ENCODE measurements around the gene SEMA6D. TPM values are rescaled to one million over a fixed set of nuclear protein-coding genes. Genes with fewer than 3 reads are reported as not detected.

Gene SEMA6D
- total RNA-seq, 1 experiment from 2014 or later = 15.8 TPM

DNA sequence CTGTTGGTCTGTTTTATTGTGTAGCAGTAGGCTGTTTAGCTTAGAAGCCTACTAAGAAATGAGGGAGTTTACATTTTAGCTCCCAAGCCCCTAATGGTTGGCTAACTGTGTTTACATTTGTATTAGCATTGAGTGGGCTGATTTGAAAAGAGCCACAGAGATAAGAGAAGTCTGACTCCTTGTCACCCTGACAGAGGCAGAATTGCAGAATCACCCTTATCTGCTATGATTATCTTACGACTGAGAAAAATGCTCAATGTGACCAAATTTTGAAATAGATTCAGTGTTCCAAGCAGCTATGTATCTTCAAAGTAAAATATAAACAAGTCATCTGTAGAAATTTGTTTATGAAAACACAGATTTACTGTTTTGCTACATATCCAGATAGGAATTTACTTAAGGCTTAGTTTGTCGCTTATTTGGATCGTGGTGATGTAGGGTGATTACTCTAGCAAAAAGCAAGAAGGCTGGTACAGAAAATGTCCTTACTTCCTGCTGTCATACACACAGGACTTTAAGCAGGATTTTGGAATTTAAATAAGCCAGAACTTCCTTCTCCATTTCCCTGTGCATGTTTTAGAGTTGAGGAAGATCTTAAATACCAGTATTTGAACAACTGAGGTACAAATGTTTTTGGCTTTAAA is 19.0 kb downstream of the SEMA6D start:
- H2BK12ac ChIP-seq (ENCODE audit: insufficient read length, low read depth, low read length) = no peak overlapping the region
- H3K36me3 Mint-ChIP-seq (ENCODE audit: insufficient read depth in 1 of 3, low read depth in 3 of 3) = peaks cover 2 to 4% (median 4%) of the 10 kb centered on the region in 3 experiments; a peak in 5 of 7 replicates

More for the DNA sequence above, 19.0 kb downstream of the SEMA6D start:
- H3K23ac ChIP-seq (ENCODE audit: insufficient read length, low read depth, low read length) = no peak overlapping the region
- no peak overlapping the region for H3K56ac ChIP-seq (ENCODE audit: insufficient read length, low read depth, low read length)
- H2AK5ac ChIP-seq (ENCODE audit: insufficient read length, low read length) = no peak overlapping the region
- peak overlapping the region in 2 of 3 experiments; percentile 59 to 83; a peak in 1 of 7 replicates for H3K27ac Mint-ChIP-seq
- H3K4me1 ChIP-seq (ENCODE audit: insufficient read depth, low read length) = no peaks in the 10 kb centered on the region; the same call in 1 of the 2 replicates
- no peak overlapping the region for H2BK20ac ChIP-seq (ENCODE audit: low read depth, low read length, poor library complexity, severe bottlenecking)
- H3K4me1 Mint-ChIP-seq = peaks cover 42 to 63% of the 10 kb centered on the region in 2 experiments
- no peak overlapping the region for H3K9ac ChIP-seq (ENCODE audit: extremely low read depth, insufficient read length, low read length)
- H3K27me3 ChIP-seq (ENCODE audit: insufficient read depth, low read length) = no peaks in the 10 kb centered on the region; the same call in 1 of the 2 replicates
- no CpG with 5 or more reads among the region's 3 CpGs for WGBS (ENCODE audit: extremely low coverage, insufficient read length, low lambda C conversion rate)
- no peak overlapping the region for H3T11ph ChIP-seq (ENCODE audit: low read length)
- no peak overlapping the region for H4K91ac ChIP-seq (ENCODE audit: insufficient read length, low read depth, low read length)
- no peak overlapping the region for H2BK5ac ChIP-seq (ENCODE audit: insufficient read length, low read length)
- H3K18ac ChIP-seq (ENCODE audit: insufficient read length, low read depth, low read length) = no peak overlapping the region
- TF ChIP-seq, protein P1, sequence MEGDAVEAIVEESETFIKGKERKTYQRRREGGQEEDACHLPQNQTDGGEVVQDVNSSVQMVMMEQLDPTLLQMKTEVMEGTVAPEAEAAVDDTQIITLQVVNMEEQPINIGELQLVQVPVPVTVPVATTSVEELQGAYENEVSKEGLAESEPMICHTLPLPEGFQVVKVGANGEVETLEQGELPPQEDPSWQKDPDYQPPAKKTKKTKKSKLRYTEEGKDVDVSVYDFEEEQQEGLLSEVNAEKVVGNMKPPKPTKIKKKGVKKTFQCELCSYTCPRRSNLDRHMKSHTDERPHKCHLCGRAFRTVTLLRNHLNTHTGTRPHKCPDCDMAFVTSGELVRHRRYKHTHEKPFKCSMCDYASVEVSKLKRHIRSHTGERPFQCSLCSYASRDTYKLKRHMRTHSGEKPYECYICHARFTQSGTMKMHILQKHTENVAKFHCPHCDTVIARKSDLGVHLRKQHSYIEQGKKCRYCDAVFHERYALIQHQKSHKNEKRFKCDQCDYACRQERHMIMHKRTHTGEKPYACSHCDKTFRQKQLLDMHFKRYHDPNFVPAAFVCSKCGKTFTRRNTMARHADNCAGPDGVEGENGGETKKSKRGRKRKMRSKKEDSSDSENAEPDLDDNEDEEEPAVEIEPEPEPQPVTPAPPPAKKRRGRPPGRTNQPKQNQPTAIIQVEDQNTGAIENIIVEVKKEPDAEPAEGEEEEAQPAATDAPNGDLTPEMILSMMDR (conservative IDR thresholded peaks at IDR 0.05) = no peak
- no peak overlapping the region for H3K4ac ChIP-seq (ENCODE audit: low read depth, low read length)
- no peak overlapping the region for H2BK15ac ChIP-seq (ENCODE audit: low read depth, low read length)
- no peak overlapping the region for H3K4me3 Mint-ChIP-seq
- H4K5ac ChIP-seq (ENCODE audit: insufficient read length, low read depth, low read length) = no peak overlapping the region
- H3K79me1 ChIP-seq (ENCODE audit: insufficient read depth, low read depth, low read length, poor library complexity, severe bottlenecking) = no peaks in the 10 kb centered on the region
- no peak overlapping the region for H4K8ac ChIP-seq (replicated peaks; ENCODE audit: insufficient read length, low read depth, low read length)
- no peak overlapping the region for H3K4me2 ChIP-seq (ENCODE audit: insufficient read depth, insufficient read length, low read length)
- no peak overlapping the region for H3K27ac ChIP-seq (ENCODE audit: insufficient read length, low read depth, low read length)
- no peak overlapping the region for H2BK120ac ChIP-seq (ENCODE audit: low read depth, low read length, poor library complexity, severe bottlenecking)
- no peaks in the 10 kb centered on the region; the same call in 1 of the 2 replicates for H3K79me2 ChIP-seq (ENCODE audit: insufficient read depth, low read length)
- no peaks in the 10 kb centered on the region for H3K9me3 ChIP-seq (ENCODE audit: control insufficient read depth, low read depth, low read length)
- H3K14ac ChIP-seq (ENCODE audit: insufficient read depth, low read length) = no peak overlapping the region
- H3K23me2 ChIP-seq (ENCODE audit: insufficient read length, low read depth, low read length, poor library complexity, severe bottlenecking) = no peaks in the 10 kb centered on the region
- no peaks in the 10 kb centered on the region for H4K20me1 ChIP-seq (ENCODE audit: control insufficient read depth, insufficient read depth, insufficient read length)
- no peak overlapping the region for H2AFZ ChIP-seq (ENCODE audit: low read length)
- H3K9me3 Mint-ChIP-seq = peaks cover 4 to 5% of the 10 kb centered on the region in 2 experiments; a peak in 3 of 5 replicates
- H3K27me3 Mint-ChIP-seq (ENCODE audit: low read depth) = peaks cover 8% of the 10 kb centered on the region
- DNase-seq = no peak

All from H9 (cell line).